ENCODE data around the gene PLPPR1.
"Not testable (repeated sequence)": the region's sequence is repeated elsewhere in the genome, so short reads cannot be mapped to it uniquely, and the experiment has no call there.

The PLPPR1 gene

DNA sequence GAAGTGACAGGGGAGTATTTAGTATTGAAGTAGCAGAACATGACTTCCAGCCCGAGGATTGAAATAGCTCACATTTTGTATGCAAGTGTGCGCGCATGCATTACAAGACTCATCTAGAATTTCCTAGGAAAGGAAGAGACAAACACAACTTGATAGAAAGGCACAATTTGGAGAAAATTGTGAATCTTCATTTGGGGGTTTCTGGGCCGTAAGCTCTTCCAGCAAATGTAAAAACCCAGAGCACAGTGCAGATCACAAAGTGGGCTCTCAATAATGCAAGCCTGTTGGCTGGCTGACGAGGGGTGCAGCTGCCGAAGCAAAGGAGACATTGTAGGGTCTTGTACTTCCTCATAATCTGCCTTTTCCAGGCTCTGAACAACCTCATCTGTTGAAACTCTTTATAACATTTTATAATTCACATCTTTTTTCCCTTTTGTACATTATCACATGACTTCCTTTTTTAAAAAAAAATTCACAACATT lies 247.3 kb downstream of the PLPPR1 start:
- TF ChIP-seq, protein P1, sequence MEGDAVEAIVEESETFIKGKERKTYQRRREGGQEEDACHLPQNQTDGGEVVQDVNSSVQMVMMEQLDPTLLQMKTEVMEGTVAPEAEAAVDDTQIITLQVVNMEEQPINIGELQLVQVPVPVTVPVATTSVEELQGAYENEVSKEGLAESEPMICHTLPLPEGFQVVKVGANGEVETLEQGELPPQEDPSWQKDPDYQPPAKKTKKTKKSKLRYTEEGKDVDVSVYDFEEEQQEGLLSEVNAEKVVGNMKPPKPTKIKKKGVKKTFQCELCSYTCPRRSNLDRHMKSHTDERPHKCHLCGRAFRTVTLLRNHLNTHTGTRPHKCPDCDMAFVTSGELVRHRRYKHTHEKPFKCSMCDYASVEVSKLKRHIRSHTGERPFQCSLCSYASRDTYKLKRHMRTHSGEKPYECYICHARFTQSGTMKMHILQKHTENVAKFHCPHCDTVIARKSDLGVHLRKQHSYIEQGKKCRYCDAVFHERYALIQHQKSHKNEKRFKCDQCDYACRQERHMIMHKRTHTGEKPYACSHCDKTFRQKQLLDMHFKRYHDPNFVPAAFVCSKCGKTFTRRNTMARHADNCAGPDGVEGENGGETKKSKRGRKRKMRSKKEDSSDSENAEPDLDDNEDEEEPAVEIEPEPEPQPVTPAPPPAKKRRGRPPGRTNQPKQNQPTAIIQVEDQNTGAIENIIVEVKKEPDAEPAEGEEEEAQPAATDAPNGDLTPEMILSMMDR (IDR thresholded peaks at IDR 0.05; ENCODE audit: extremely low read depth, insufficient read depth, missing control alignments), result no peak
- DNase-seq (ENCODE audit: low spot score), result no peak
- in situ Hi-C loops (cut with MboI; ENCODE audit: low pct_unique_long_range_greater_than_20kb, low sequenced_read_pairs, unreplicated experiment), result no loop called here

DNA sequence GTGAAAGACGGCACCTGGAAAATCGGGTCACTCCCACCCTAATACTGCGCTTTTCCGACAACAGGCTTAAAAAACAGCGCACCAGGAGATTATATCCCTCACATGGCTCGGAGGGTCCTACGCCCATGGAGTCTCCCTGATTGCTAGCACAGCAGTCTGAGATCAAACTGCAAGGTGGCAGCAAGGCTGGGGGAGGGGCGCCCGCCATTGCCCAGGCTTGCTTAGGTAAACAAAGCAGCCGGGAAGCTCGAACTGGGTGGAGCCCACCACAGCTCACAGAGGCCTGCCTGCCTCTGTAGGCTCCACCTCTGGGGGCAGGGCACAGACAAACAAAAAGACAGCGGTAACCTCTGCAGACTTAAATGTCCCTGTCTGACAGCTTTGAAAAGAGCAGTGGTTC lies 262.5 kb downstream of the PLPPR1 start:
- in situ Hi-C loops (cut with MboI; ENCODE audit: low pct_unique_long_range_greater_than_20kb, low sequenced_read_pairs, unreplicated experiment); DNase-seq (ENCODE audit: low spot score): not testable (repeated sequence)

DNA sequence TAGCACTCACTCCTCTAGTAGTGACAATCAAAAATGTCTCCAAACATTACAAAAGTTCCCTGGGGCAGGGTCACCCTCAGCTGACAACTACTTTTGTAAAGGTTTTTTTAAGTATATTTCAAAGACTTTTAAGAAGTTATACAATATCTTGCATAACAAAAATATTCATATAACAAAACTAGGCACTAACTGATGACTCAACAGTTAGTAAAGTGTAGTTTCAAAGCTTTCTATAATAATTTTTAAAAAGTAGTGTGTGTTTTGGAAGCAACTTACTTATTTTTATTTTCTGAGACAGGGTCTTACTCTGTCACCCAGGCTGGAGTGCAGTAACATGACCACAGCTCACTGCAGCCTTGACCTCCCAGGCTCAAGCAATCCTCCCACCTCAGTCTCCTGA lies 271.4 kb downstream of the PLPPR1 start:
- TF ChIP-seq, protein P1 (IDR thresholded peaks at IDR 0.05; ENCODE audit: extremely low read depth, insufficient read depth, missing control alignments), result no peak
- no peak for DNase-seq (ENCODE audit: low spot score)
- in situ Hi-C loops (cut with MboI; ENCODE audit: low pct_unique_long_range_greater_than_20kb, low sequenced_read_pairs, unreplicated experiment), result loop anchor here (25.0 kb wide), 1 partner anchor 588 kb away; no protein-coding TSS in a partner anchor

DNA sequence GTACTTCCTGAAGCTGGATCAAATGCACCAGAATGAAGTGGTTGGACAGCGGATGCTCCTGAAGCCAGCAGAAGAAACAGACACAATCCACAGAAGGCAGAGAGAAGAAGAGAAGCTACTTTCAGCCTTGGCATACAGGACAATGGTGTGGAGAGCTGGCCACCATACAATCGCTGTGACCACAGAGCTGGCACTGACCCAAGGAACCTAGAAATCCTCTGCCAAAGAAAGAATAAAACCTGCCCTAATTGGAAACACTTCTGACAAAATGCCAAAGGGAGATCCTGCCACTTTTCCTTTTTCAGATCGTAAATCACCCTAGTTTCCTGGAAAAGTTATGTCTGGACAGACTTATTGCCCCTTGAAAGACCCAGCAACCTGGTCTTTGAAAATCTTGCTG lies 278.5 kb downstream of the PLPPR1 start:
- TF ChIP-seq, protein P1 (IDR thresholded peaks at IDR 0.05; ENCODE audit: extremely low read depth, insufficient read depth, missing control alignments), result no peak
- no peak for DNase-seq (ENCODE audit: low spot score)
- in situ Hi-C loops (cut with MboI; ENCODE audit: low pct_unique_long_range_greater_than_20kb, low sequenced_read_pairs, unreplicated experiment), result loop anchor here (25.0 kb wide), 1 partner anchor 595 kb away; no protein-coding TSS in a partner anchor

DNA sequence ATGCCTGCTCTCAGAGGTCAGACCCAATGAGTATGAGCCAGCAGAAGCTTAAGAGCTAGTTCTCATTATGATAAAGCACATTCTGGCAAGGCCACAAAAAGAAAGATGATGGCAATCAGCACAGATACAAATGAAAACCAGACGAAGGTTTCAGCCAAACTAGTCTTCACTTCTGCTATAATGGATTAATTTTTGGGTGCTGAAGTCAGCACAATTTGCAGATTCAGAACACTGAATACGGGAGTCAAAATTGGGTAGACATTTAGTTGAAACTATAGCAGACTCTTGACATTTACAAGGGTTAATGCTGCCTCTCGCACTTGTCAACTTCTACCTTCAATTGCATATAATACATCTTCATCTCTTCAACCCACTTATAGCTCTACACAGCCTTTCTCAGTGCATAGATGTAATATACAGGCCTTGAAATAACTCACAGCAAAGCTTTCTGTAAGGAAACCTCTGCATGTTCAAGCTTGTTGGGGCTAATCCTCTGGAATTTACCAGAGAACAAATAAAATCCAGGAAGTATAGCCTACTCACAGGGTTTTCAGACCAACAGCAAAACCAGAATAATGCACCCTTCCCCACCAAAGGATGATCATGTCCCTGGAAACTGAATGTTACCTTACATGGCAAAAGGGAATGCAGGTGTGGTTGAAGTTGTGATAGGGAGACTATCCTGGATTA lies 279.1 kb downstream of the PLPPR1 start:
- DNase-seq (ENCODE audit: low spot score), result no peak
- in situ Hi-C loops (cut with MboI; ENCODE audit: low pct_unique_long_range_greater_than_20kb, low sequenced_read_pairs, unreplicated experiment), result loop anchor here (25.0 kb wide), 1 partner anchor 595 kb away; no protein-coding TSS in a partner anchor
- TF ChIP-seq, protein P1 (IDR thresholded peaks at IDR 0.05; ENCODE audit: extremely low read depth, insufficient read depth, missing control alignments), result no peak

DNA sequence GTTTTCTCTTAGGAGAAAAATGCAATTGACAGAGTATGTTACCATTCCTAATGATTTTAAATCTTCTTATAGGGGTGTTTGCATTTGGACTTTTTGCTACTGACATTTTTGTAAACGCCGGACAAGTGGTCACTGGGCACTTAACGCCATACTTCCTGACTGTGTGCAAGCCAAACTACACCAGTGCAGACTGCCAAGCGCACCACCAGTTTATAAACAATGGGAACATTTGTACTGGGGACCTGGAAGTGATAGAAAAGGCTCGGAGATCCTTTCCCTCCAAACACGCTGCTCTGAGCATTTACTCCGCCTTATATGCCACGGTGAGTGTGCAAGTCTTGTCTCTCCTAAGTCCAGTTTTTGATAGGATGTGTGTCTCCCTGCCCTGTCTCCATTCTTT lies 280.6 kb downstream of the PLPPR1 start:
- DNase-seq (ENCODE audit: low spot score), result no peak
- TF ChIP-seq, protein P1 (IDR thresholded peaks at IDR 0.05; ENCODE audit: extremely low read depth, insufficient read depth, missing control alignments), result no peak
- in situ Hi-C loops (cut with MboI; ENCODE audit: low pct_unique_long_range_greater_than_20kb, low sequenced_read_pairs, unreplicated experiment), result loop anchor here (25.0 kb wide), 1 partner anchor 597 kb away; no protein-coding TSS in a partner anchor

DNA sequence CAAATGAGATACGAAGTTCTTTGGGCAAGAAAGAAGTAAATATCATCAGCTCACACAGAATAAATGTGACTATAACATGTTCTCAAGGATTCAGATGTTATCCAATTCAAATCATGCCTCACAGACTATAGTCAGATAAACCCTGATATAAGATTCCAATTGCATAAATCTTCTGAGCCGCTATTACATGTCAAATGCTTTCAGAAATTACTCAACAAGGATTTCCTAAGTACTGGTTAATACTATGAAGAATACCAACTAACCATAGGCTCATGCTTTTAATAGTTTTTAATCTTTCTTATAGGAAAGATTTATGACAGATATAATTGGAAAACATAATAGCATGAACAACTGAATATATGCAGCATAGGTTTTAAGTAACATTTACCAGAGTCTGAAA lies 282.7 kb downstream of the PLPPR1 start:
- TF ChIP-seq, protein P1 (IDR thresholded peaks at IDR 0.05; ENCODE audit: extremely low read depth, insufficient read depth, missing control alignments), result no peak
- in situ Hi-C loops (cut with MboI; ENCODE audit: low pct_unique_long_range_greater_than_20kb, low sequenced_read_pairs, unreplicated experiment), result loop anchor here (25.0 kb wide), 1 partner anchor 599 kb away; no protein-coding TSS in a partner anchor
- DNase-seq (ENCODE audit: low spot score), result no peak

Measured in GM13977 (cell line).